ENCODE measurements around the gene MED9.

GRCh38 chr17:17463821-17464220 is 13.0 kb upstream of the MED9 start:
- TF ChIP-seq CTCF (IDR thresholded peaks at IDR 0.05; ENCODE audit: borderline replicate concordance, extremely low read depth, low read length, poor library complexity, severe bottlenecking) (no peak), EZH2 (IDR thresholded peaks at IDR 0.05; ENCODE audit: borderline replicate concordance, low read depth, low read length, severe bottlenecking) (no peak)
